Measurements from ENCODE around the gene RPS21.

RPS21 gene

DNA sequence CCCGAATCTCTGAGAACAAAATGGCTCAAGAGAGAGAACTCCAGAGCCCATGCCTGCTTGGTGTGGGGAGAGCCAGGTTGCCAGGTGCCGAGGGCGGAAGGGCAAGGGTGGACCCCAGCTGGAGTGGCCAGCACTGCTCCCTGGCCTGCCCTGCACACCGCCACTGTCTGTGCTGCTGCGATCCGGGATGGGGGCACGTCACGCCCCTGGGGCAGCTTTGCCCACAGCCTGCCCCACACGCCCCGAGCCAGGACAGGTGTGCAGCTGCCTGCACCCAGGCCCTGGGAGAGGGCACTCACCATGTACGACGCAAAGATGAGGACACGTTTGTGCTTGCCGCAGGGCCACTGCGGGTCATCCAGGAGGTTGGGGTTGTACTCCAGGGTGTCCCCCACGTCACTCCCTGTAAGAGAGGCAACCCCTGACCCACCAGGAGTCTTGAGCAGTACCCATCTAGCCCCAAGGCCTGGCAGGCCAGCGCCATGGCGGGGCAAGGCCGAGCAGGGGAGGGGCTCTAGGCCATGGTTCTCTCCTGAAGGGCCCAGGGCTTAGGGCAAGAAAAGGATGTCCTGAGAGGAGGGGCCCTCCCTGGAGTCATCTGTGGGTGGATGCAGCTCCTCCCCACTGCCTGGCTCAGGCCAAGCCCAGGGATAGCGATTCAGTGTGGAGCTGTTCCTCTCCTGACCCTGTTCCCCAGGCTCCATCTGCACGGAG, 5.9 kb downstream of the RPS21 start:
- H3K4me3 ChIP-seq (ENCODE audit: insufficient read depth, low read length, poor library complexity, severe bottlenecking): no peak overlapping the region
- peaks cover 25% of the 10 kb centered on the region for H3F3A ChIP-seq (ENCODE audit: insufficient read depth)
- no peak overlapping the region for H3K27ac ChIP-seq (ENCODE audit: low read depth, low read length)
- peaks cover 14% of the 10 kb centered on the region for H3K79me2 ChIP-seq (ENCODE audit: insufficient read depth, low read length)
- no peaks in the 10 kb centered on the region for H3K9me2 ChIP-seq (replicated peaks; ENCODE audit: insufficient read depth, low read length)
- H3K27me3 ChIP-seq (ENCODE audit: low read length): no peaks in the 10 kb centered on the region
- no peaks in the 10 kb centered on the region for H3K9me3 ChIP-seq (ENCODE audit: insufficient read depth, low read length)
- H3K4me2 ChIP-seq (ENCODE audit: low read depth, low read length, poor library complexity, severe bottlenecking): no peak overlapping the region
- H2AFZ ChIP-seq (ENCODE audit: low read depth, low read length, severe bottlenecking): no peak overlapping the region
- no peak overlapping the region for H3K9ac ChIP-seq (ENCODE audit: low read length)
- no peaks in the 10 kb centered on the region; the same call in 1 of the 2 replicates for H4K20me1 ChIP-seq (ENCODE audit: low read depth, low read length)
- TF ChIP-seq, protein P1, sequence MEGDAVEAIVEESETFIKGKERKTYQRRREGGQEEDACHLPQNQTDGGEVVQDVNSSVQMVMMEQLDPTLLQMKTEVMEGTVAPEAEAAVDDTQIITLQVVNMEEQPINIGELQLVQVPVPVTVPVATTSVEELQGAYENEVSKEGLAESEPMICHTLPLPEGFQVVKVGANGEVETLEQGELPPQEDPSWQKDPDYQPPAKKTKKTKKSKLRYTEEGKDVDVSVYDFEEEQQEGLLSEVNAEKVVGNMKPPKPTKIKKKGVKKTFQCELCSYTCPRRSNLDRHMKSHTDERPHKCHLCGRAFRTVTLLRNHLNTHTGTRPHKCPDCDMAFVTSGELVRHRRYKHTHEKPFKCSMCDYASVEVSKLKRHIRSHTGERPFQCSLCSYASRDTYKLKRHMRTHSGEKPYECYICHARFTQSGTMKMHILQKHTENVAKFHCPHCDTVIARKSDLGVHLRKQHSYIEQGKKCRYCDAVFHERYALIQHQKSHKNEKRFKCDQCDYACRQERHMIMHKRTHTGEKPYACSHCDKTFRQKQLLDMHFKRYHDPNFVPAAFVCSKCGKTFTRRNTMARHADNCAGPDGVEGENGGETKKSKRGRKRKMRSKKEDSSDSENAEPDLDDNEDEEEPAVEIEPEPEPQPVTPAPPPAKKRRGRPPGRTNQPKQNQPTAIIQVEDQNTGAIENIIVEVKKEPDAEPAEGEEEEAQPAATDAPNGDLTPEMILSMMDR (IDR thresholded peaks at IDR 0.05; ENCODE audit: insufficient read depth, low read length, poor library complexity, severe bottlenecking): no peak
- peaks cover 8% of the 10 kb centered on the region; the same call in 1 of the 2 replicates for H3K36me3 ChIP-seq (ENCODE audit: low read length)

GRCh38 chr20:62393335-62393665, 6.4 kb downstream of the RPS21 start:
- Histone ChIP-seq H3K27ac (ENCODE audit: low read depth, low read length) (no peak overlapping the region), H3K36me3 (ENCODE audit: low read length) (peaks cover 8% of the 10 kb centered on the region; the same call in 1 of the 2 replicates), H4K20me1 (ENCODE audit: low read depth, low read length) (no peaks in the 10 kb centered on the region; the same call in 1 of the 2 replicates), H2AFZ (ENCODE audit: low read depth, low read length, severe bottlenecking) (no peak overlapping the region), H3K9me3 (ENCODE audit: insufficient read depth, low read length) (no peaks in the 10 kb centered on the region), H3K4me2 (ENCODE audit: low read depth, low read length, poor library complexity, severe bottlenecking) (no peak overlapping the region), H3K27me3 (ENCODE audit: low read length) (no peaks in the 10 kb centered on the region), H3K9ac (ENCODE audit: low read length) (no peak overlapping the region), H3K9me2 (replicated peaks; ENCODE audit: insufficient read depth, low read length) (no peaks in the 10 kb centered on the region), H3K79me2 (ENCODE audit: insufficient read depth, low read length) (peaks cover 9% of the 10 kb centered on the region), H3K4me3 (ENCODE audit: insufficient read depth, low read length, poor library complexity, severe bottlenecking) (no peak overlapping the region), H3F3A (ENCODE audit: insufficient read depth) (peaks cover 22% of the 10 kb centered on the region)
- TF ChIP-seq EZH2phosphoT487 (conservative IDR thresholded peaks at IDR 0.05; ENCODE audit: low read length): no peak
- TF ChIP-seq, protein P1 (IDR thresholded peaks at IDR 0.05; ENCODE audit: insufficient read depth, low read length, poor library complexity, severe bottlenecking): no peak

DNA sequence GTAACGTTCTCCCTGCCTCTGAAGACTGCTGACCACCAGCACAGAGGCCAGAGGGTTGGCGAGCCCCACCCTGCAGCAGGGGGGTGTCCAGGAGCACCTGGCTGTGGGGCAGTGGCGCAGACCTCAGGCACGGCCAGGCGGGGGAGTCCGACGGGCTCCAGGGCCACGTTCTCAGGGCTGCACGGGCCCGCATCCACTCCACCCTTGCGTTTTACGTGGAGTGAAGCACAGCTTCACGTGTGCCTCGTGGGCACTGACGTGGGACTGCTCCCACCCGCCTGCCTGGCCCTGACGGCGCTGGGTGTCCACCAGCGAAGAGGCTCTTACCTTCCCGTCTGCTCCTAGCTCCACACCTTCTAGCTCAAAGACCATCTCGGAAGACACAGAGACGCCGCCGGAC, 6.9 kb downstream of the RPS21 start:
- no peaks in the 10 kb centered on the region for H3K27me3 ChIP-seq (ENCODE audit: low read length)
- no peak for TF ChIP-seq EZH2phosphoT487 (conservative IDR thresholded peaks at IDR 0.05; ENCODE audit: low read length)
- TF ChIP-seq, protein P1 (IDR thresholded peaks at IDR 0.05; ENCODE audit: insufficient read depth, low read length, poor library complexity, severe bottlenecking): no peak
- H3K9ac ChIP-seq (ENCODE audit: low read length): no peak overlapping the region
- 0 out of 2 replicates have a peak, but pooled peaks cover 4% of the 10 kb centered on the region for H3K36me3 ChIP-seq (ENCODE audit: low read length)
- H3K4me2 ChIP-seq (ENCODE audit: low read depth, low read length, poor library complexity, severe bottlenecking): no peak overlapping the region
- H2AFZ ChIP-seq (ENCODE audit: low read depth, low read length, severe bottlenecking): no peak overlapping the region
- no peak overlapping the region for H3K27ac ChIP-seq (ENCODE audit: low read depth, low read length)
- H3K9me2 ChIP-seq (replicated peaks; ENCODE audit: insufficient read depth, low read length): no peaks in the 10 kb centered on the region
- H3K79me2 ChIP-seq (ENCODE audit: insufficient read depth, low read length): 0 out of 2 replicates have a peak, but pooled peaks cover 4% of the 10 kb centered on the region
- H3K4me3 ChIP-seq (ENCODE audit: insufficient read depth, low read length, poor library complexity, severe bottlenecking): no peak overlapping the region
- H3K9me3 ChIP-seq (ENCODE audit: insufficient read depth, low read length): no peaks in the 10 kb centered on the region
- no peaks in the 10 kb centered on the region for H4K20me1 ChIP-seq (ENCODE audit: low read depth, low read length)
- H3F3A ChIP-seq (ENCODE audit: insufficient read depth): peaks cover 17% of the 10 kb centered on the region
